ENCODE measurements around the gene PPFIA3. TPM values are rescaled to one million over a fixed set of nuclear protein-coding genes. Genes with fewer than 3 reads are reported as not detected.
A peak's percentile ranks its signal among the peaks of the same experiment; 100 is the strongest.

Gene PPFIA3
- total RNA-seq, 1 donor from 2014 or later, result 17.8 TPM

GRCh38 chr19:49148044-49148682 is 28.8 kb downstream of the PPFIA3 start:
- Mint-ChIP-seq H3K27ac (peak overlapping the region; percentile 88), H3K36me3 (no peaks in the 10 kb centered on the region)
- TF ChIP-seq CTCF (conservative IDR thresholded peaks at IDR 0.05), result no peak

GRCh38 chr19:49148784-49149651 is 29.7 kb downstream of the PPFIA3 start:
- TF ChIP-seq CTCF (conservative IDR thresholded peaks at IDR 0.05), result no peak
- Mint-ChIP-seq H3K27me3 (peaks cover 3% of the 10 kb centered on the region), H3K4me1 (ENCODE audit: unreplicated experiment) (peaks cover 22% of the 10 kb centered on the region), H3K36me3 (no peaks in the 10 kb centered on the region), H3K9me3 (peaks cover 6% of the 10 kb centered on the region), H3K4me3 (peak overlapping the region; percentile 95), H3K27ac (peak overlapping the region; percentile 88)
- DNase-seq (ENCODE audit: extremely low spot score, unreplicated experiment), result peak; percentile 99

More at GRCh38 chr19:49148044-49148682, 28.8 kb downstream of the PPFIA3 start:
- no peak for DNase-seq (ENCODE audit: extremely low spot score, unreplicated experiment)
- peaks cover 23% of the 10 kb centered on the region for H3K4me1 Mint-ChIP-seq (ENCODE audit: unreplicated experiment)
- peaks cover 3% of the 10 kb centered on the region for H3K27me3 Mint-ChIP-seq
- H3K4me3 Mint-ChIP-seq, result peak overlapping the region; percentile 95
- no peaks in the 10 kb centered on the region for H3K9me3 Mint-ChIP-seq

GRCh38 chr19:49149652-49150105 is 30.3 kb downstream of the PPFIA3 start:
- peak; percentile 84 for DNase-seq (ENCODE audit: extremely low spot score, unreplicated experiment)
- H3K9me3 Mint-ChIP-seq, result peaks cover 10% of the 10 kb centered on the region
- peak overlapping the region; percentile 88 for H3K27ac Mint-ChIP-seq
- no peak for TF ChIP-seq CTCF (conservative IDR thresholded peaks at IDR 0.05)
- no peaks in the 10 kb centered on the region for H3K36me3 Mint-ChIP-seq
- H3K27me3 Mint-ChIP-seq, result peaks cover 3% of the 10 kb centered on the region
- H3K4me1 Mint-ChIP-seq (ENCODE audit: unreplicated experiment), result peaks cover 22% of the 10 kb centered on the region
- peak overlapping the region; percentile 95 for H3K4me3 Mint-ChIP-seq

- peak; percentile 90 for DNase-seq (ENCODE audit: extremely low spot score, unreplicated experiment)
- Mint-ChIP-seq H3K4me3 (peak overlapping the region; percentile 95), H3K27ac (peak overlapping the region; percentile 88), H3K9me3 (peaks cover 10% of the 10 kb centered on the region), H3K4me1 (ENCODE audit: unreplicated experiment) (peaks cover 20% of the 10 kb centered on the region), H3K36me3 (no peaks in the 10 kb centered on the region), H3K27me3 (peaks cover 3% of the 10 kb centered on the region)
- no peak for TF ChIP-seq CTCF (conservative IDR thresholded peaks at IDR 0.05)
Observed at GRCh38 chr19:49150106-49150943, 31.0 kb downstream of the PPFIA3 start.

GRCh38 chr19:49150944-49151243 is 31.6 kb downstream of the PPFIA3 start:
- no peak for TF ChIP-seq CTCF (conservative IDR thresholded peaks at IDR 0.05)
- DNase-seq (ENCODE audit: extremely low spot score, unreplicated experiment), result no peak
- H3K36me3 Mint-ChIP-seq, result no peaks in the 10 kb centered on the region
- peak overlapping the region; percentile 95 for H3K4me3 Mint-ChIP-seq
- H3K9me3 Mint-ChIP-seq, result peaks cover 10% of the 10 kb centered on the region
- H3K27ac Mint-ChIP-seq, result no peak overlapping the region
- H3K27me3 Mint-ChIP-seq, result peaks cover under 1% of the 10 kb centered on the region
- H3K4me1 Mint-ChIP-seq (ENCODE audit: unreplicated experiment), result peaks cover 20% of the 10 kb centered on the region

Data from type B pancreatic cell (in vitro differentiated cells).